ENCODE measurements around the gene NRXN3.

GRCh38 chr14:78156196-78156595, 14.0 kb upstream of the NRXN3 start:
- TF ChIP-seq CTCF (IDR thresholded peaks at IDR 0.05; ENCODE audit: poor library complexity, severe bottlenecking) = no peak
- no peak for TF ChIP-seq POLR2AphosphoS5 (IDR thresholded peaks at IDR 0.05)
- TF ChIP-seq REST (IDR thresholded peaks at IDR 0.05; ENCODE audit: borderline replicate concordance) = no peak
- no peak for TF ChIP-seq EZH2 (IDR thresholded peaks at IDR 0.05; ENCODE audit: borderline replicate concordance, insufficient read depth, low read length, poor library complexity, severe bottlenecking)
